Brain microvascular endothelial cell (primary cell): ENCODE results near the gene NFIX.

ENCODE experiments used
- DNase-seq: peaks from one replicate; pipeline ENCODE4 v3.0.0-alpha.2; 2020
- H3K27ac ChIP-seq: fragments of 250-450 bp; sonication (Bioruptor Pico); 2 replicates; pipeline ENCODE4 v1.5.1; 2020; ENCODE audit warnings: mild to moderate bottlenecking, moderate library complexity
- H3K27me3 ChIP-seq: fragments of 250-450 bp; sonication (Bioruptor Pico); replicated peaks from 2 replicates; pipeline ENCODE4 v1.5.1; 2020; ENCODE audit warnings: mild to moderate bottlenecking
- H3K36me3 ChIP-seq: fragments of 250-450 bp; sonication (Bioruptor Pico); replicated peaks from 2 replicates; pipeline ENCODE4 v1.5.1; 2020; ENCODE audit warnings: mild to moderate bottlenecking
- H3K4me3 ChIP-seq: 2 replicates; pipeline ENCODE4 v1.5.1; 2011; ENCODE audit warnings: low read depth, mild to moderate bottlenecking, control low read depth, low read length, moderate library complexity
- in situ Hi-C: cut with HindIII; loops from 2 replicates; pipeline ENCODE4 v1.10.0; 2017; ENCODE audit warnings: low sequenced_read_pairs, low pct_ligation_motif_present
- TF ChIP-seq, protein P1 (sequence below): IDR thresholded peaks from 2 replicates; pipeline ENCODE4 v1.5.1; 2011; ENCODE audit warnings: low read depth, mild to moderate bottlenecking, moderate library complexity, low read length, control low read depth, inconsistent platforms; ENCODE audit errors: missing control alignments

Gene NFIX

DNA sequence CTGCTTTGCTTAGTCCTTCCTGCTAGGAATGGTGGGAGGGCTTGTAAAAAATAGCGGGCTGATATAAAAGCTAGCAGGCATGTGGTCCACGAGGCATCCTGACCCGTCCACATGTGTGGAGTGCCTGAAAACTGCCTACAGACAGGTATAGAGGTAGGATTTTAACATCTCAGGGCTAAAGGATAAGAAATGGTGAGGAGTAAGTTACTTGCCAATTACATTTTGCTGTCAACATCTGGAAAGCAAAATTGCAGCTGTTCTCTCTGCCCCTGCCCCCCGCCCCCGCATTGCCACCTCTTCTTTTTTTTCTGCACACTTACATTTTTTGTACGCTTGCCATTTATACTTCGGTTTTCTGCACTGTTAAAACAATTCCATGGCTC is 21.0 kb downstream of the NFIX start:
- Histone ChIP-seq H3K27me3 (peaks cover 11% of the 10 kb centered on the region), H3K4me3 (no peak overlapping the region), H3K27ac (no peak overlapping the region), H3K36me3 (no peaks in the 10 kb centered on the region)
- in situ Hi-C loops, result no loop called here
- TF ChIP-seq, protein P1, sequence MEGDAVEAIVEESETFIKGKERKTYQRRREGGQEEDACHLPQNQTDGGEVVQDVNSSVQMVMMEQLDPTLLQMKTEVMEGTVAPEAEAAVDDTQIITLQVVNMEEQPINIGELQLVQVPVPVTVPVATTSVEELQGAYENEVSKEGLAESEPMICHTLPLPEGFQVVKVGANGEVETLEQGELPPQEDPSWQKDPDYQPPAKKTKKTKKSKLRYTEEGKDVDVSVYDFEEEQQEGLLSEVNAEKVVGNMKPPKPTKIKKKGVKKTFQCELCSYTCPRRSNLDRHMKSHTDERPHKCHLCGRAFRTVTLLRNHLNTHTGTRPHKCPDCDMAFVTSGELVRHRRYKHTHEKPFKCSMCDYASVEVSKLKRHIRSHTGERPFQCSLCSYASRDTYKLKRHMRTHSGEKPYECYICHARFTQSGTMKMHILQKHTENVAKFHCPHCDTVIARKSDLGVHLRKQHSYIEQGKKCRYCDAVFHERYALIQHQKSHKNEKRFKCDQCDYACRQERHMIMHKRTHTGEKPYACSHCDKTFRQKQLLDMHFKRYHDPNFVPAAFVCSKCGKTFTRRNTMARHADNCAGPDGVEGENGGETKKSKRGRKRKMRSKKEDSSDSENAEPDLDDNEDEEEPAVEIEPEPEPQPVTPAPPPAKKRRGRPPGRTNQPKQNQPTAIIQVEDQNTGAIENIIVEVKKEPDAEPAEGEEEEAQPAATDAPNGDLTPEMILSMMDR, result no peak
- DNase-seq, result no peak

GRCh38 chr19:13016628-13017305 is 21.5 kb downstream of the NFIX start:
- H3K4me3 ChIP-seq, result no peak overlapping the region
- TF ChIP-seq, protein P1, result no peak
- no peak overlapping the region for H3K27ac ChIP-seq
- no peak for DNase-seq
- H3K27me3 ChIP-seq, result peaks cover 7% of the 10 kb centered on the region
- in situ Hi-C loops, result no loop called here
- no peaks in the 10 kb centered on the region for H3K36me3 ChIP-seq

- no peak for DNase-seq
- TF ChIP-seq, protein P1, result no peak
- Histone ChIP-seq H3K27me3 (peaks cover 1% of the 10 kb centered on the region), H3K4me3 (no peak overlapping the region), H3K36me3 (no peaks in the 10 kb centered on the region), H3K27ac (no peak overlapping the region)
- in situ Hi-C loops, result no loop called here
Observed at GRCh38 chr19:13017306-13018034, 22.2 kb downstream of the NFIX start.

GRCh38 chr19:13018035-13018914 is 23.0 kb downstream of the NFIX start:
- Histone ChIP-seq H3K4me3 (no peak overlapping the region), H3K36me3 (no peaks in the 10 kb centered on the region), H3K27ac (no peak overlapping the region), H3K27me3 (no peaks in the 10 kb centered on the region)
- DNase-seq, result no peak
- in situ Hi-C loops, result no loop called here
- TF ChIP-seq, protein P1, result no peak

- Histone ChIP-seq H3K36me3 (no peaks in the 10 kb centered on the region), H3K27ac (no peak overlapping the region), H3K4me3 (no peak overlapping the region), H3K27me3 (no peaks in the 10 kb centered on the region)
- no peak for DNase-seq
- TF ChIP-seq, protein P1, result no peak
- in situ Hi-C loops, result no loop called here
Observed at GRCh38 chr19:13019332-13019731, 24.1 kb downstream of the NFIX start.
